AG09319 (cell line): ENCODE data around the gene EMC8.
A peak's percentile ranks its signal among the peaks of the same experiment; 100 is the strongest.
"Not testable (repeated sequence)": the region's sequence is repeated elsewhere in the genome, so short reads cannot be mapped to it uniquely, and the experiment has no call there.

Experiments
- DNase-seq: peaks from one replicate; pipeline ENCODE4 v3.0.0-alpha.2; 2010; ENCODE audit warnings: low read depth; ENCODE audit errors: extremely low read depth
- TF ChIP-seq, protein P1 (sequence below): IDR thresholded peaks from 2 replicates; pipeline ENCODE4 v1.5.1; 2011; ENCODE audit warnings: low read depth, mild to moderate bottlenecking, inconsistent platforms, low read length, moderate library complexity

EMC8 gene

DNA sequence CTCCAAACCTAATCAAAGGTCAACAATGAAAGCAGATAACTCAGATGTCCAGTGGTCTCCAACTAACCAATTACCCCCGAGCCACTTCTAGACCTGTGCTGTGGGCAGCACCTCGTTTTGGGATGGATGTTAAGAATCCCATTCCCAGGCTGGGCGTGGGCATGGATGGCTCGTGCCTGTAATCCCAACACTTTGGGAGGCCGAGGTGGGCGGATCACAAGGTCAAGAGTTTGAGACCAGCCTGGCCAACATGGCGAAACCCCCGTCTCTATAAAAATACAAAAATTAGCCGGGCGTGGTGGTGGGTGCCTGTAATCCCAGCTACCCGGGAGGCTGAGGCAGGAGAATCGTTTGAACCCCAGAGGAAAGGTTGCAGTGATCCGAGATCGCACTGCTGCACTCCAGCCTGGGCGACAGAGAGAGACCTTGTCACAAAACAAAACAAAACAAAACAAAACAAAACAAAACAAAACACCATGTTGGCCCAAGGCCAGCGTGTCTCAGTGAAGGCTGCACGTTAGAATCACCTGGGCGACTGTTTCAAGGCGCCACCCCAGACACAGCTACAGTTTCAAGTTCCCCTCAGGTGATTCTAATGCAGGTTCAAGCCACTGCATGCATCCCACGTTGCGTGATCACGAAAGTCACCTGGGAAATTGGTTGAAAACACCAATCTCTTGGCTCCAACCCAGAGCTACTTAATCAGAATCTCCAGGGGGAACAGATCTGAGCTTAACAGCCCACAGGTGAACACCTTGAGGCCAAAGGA, 21.4 kb upstream of the EMC8 start:
- no peak for DNase-seq

DNA sequence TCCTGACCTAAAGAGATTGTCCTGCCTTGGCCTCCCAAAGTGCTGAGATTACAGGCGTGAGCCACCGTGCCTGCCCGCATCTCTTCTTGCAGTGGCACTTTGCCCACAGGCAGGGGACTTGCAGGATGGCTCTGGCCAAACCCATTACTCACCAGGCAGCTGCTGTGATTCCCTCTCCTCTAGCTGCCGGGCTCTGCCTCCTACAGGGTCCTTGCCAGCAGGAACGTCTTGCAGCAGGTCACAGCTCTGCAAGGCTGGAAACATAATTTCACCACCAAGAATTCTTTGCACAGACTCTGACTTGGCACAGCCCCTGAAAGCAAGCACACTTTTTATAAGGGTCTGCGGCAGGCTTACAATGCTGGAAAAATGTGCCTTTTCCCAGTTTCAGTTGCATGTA, 20.4 kb upstream of the EMC8 start:
- TF ChIP-seq, protein P1, sequence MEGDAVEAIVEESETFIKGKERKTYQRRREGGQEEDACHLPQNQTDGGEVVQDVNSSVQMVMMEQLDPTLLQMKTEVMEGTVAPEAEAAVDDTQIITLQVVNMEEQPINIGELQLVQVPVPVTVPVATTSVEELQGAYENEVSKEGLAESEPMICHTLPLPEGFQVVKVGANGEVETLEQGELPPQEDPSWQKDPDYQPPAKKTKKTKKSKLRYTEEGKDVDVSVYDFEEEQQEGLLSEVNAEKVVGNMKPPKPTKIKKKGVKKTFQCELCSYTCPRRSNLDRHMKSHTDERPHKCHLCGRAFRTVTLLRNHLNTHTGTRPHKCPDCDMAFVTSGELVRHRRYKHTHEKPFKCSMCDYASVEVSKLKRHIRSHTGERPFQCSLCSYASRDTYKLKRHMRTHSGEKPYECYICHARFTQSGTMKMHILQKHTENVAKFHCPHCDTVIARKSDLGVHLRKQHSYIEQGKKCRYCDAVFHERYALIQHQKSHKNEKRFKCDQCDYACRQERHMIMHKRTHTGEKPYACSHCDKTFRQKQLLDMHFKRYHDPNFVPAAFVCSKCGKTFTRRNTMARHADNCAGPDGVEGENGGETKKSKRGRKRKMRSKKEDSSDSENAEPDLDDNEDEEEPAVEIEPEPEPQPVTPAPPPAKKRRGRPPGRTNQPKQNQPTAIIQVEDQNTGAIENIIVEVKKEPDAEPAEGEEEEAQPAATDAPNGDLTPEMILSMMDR, result no peak
- no peak for DNase-seq

More for the DNA sequence above, 21.4 kb upstream of the EMC8 start:
- TF ChIP-seq, protein P1, result no peak

DNA sequence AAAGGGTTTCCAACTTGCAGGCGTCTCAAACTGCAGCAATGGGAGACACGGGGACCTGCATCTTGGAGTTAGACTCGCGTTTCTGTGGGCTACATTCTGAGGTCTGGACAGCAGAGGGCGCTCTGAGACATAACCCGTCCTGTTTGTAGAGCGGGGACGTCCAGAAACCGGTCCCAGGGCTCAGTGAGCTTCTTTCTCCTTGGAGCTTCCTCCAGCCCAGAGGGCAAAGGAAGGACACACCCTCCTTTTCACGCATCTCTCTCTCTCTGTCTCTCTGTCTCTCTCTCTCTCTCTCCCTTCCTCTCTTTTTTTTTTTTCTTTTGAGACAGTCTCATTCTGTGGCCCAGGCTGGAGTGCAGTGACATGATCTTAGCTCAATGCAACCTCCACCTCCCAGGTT, 19.9 kb upstream of the EMC8 start:
- DNase-seq, result peak; percentile 36
- TF ChIP-seq, protein P1, result peak; percentile 74

DNA sequence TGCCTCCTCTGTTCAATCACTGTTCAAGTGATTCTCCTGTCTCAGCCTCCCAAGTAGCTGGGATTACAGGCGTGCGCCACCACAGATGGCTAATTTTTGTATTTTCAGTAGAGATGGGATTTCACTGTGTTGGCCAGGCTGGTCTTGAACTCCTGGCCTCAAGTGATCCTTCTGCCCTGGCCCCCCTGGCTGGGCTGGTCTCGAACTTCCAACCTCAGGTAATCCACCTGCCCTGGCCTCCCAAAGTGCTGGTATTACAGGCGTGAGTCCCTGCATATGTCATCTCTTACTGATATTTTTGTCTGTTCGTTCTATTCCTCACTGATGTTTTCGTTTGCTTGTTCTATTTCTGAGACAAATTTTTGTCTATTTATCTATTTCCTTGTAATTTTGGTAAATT, 17.9 kb upstream of the EMC8 start:
- DNase-seq, result not testable (repeated sequence)

DNA sequence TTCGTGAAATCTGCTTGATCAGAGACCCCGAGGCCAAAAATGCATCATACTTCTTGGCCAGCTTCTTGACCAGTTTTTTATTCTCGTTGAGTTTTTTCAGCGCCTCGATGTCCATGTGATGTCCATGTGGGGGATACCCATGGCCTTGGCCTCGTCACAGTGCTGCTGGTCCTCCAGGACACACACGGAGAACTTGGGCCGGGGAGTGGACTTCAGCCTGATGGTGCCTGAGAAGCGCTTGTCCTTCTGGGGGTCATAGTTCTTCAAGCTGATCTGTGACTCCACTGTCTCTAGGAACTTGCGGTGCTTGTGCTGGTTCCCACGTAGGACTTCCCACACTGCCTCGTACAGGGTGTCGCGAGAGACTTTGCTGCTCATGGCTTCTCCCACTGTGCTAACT, 16.8 kb upstream of the EMC8 start:
- TF ChIP-seq, protein P1, result no peak
- no peak for DNase-seq

DNA sequence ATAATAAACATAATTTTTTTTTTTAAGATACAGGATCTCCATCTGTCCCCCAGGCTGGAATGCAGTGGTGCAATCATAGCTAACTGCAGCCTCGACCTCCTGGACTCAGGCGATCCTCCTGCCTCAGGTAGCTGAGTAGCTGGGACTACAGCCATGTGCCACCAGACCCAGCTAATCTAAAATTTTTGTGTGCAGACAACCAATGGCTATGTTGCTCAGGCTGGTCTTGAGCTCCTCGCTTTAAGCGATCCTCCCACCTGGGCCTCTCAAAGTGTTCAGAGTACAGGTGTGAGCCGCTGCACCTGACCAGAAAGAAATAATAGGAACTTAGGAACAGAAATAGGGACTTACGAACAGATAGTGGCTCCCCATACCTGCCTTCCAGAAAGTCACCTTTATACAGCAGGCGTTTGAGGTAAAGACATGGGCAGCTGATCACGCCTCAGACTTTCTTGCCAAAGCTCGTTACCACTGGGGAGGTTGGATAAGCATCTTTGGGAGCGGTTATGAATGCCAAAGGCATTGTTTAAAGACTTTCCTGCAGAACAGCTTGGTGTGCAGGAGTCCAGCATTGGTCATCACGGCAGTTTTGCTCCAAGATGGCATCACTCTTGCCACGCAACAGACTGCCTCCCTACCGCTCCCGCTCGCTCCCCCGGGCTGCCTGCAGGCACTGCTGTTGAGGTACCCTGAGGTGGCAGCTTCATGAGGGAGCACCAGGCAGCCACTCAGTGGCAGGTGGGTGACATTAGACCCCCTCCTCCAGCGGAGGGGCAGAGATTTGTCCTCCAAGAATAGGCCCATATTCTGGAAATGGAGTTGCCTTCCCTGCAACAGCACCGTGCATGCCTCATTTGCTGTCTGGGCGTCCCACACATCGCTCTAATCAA, 13.7 kb upstream of the EMC8 start:
- TF ChIP-seq, protein P1, result no peak
- DNase-seq, result no peak

DNA sequence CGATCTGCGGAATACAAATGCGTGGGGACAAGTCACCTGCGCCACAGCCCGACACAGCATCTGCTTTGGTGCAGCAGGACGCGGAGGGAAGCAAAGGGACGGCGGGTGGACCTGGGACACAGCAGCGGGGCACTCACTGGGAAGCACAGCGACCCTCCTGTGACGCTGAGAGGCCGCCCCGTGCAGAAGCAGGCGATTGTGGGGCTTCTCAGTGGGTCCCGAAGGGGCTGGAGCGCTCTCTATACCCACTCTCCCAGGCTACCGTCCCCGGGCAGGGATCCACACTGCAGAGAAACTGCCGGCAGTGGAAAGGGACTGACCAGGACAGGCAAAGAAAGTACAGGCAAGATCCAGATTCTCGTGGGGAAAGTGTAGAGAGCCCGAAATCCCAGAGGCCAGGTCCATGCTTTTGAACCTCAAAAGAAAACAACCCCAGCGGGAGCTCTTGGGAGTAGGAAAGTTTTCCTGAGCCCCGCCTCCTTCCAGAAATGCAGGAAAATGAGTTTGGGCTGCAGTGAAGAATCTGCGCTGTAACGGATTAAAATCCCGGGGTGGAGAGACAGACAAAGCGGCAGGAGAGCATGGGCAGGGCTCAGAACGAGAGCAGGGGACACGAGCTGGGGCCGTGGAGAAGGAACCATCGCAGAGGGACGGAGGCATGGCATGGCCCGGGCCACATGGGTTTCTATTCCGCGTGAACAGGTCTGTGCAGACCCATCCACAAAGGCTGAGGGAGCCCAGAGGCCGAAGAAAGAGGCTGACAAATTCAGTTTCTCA, 12.9 kb upstream of the EMC8 start:
- TF ChIP-seq, protein P1, result no peak
- DNase-seq, result no peak
